SK-N-MC (cell line): ENCODE data around the gene SLC25A41.

Experiments used
- EZH2 ChIP-seq: fragments of 200-600 bp; sonication (generic); IDR thresholded peaks from one replicate; pipeline ENCODE4 v1.6.1; 2017; ENCODE audit warnings: antibody characterized with exemption
- FOXP2 ChIP-seq: optimal IDR thresholded peaks from 2 replicates; pipeline ENCODE3; 2011; ENCODE audit warnings: mild to moderate bottlenecking, moderate library complexity; ENCODE audit not compliant: insufficient read depth; ENCODE audit errors: extremely low read length, control extremely low read depth
- POLR2AphosphoS5 ChIP-seq: IDR thresholded peaks from 2 replicates; pipeline ENCODE4 v1.6.1; 2012; ENCODE audit warnings: mild to moderate bottlenecking, low read depth, low read length, borderline replicate concordance

DNA sequence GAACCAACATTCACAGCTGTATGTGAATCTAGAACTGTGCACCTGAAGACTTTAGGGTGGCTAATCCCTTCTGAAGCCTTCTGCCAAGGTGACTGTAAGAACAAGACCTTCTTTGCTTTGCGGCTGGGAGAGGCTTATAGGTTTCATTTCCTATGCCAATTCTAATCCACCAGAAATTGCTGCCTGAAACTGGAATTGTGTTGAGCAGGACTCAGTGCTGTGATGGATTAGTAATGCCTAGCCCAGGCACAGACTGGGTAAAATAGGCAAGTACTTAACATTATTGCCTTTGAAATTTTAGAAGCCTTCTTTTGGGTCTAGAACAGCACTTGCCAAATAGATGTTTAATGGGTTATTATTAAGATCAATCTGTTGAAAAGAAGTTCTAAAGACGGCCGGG, 14.5 kb upstream of the SLC25A41 start:
- TF ChIP-seq EZH2 = no peak
- TF ChIP-seq POLR2AphosphoS5 = no peak
- TF ChIP-seq FOXP2 = no peak
